Omental fat pad (tissue), 4 donors: ENCODE results near the gene KRTAP4-3. TPM values are rescaled to one million over a fixed set of nuclear protein-coding genes. Genes with fewer than 3 reads are reported as not detected.
A peak's percentile ranks its signal among the peaks of the same experiment; 100 is the strongest.
"Not testable (repeated sequence)": the region's sequence is repeated elsewhere in the genome, so short reads cannot be mapped to it uniquely, and the experiment has no call there.

Experiments
- ATAC-seq: fragments of 150-250 bp; one replicate; pipeline ENCODE4 v1.9.1; 2016; ENCODE audit warnings: mild to moderate bottlenecking, moderate library complexity; ENCODE audit not compliant: low FRiP score
- DNase-seq: peaks from one replicate; pipeline ENCODE4 v3.0.0-alpha.2; 2019; ENCODE audit warnings: low spot score
- CTCF ChIP-seq, 3 donors: fragments of 450-650 bp; IDR thresholded peaks; one replicate each; pipeline ENCODE4 v1.5.1; 2016 to 2017; ENCODE audit warnings: antibody characterized with exemption in 3 of 3, mild to moderate bottlenecking in 3 of 3, moderate library complexity in 2 of 3
- total RNA-seq, 4 donors: library from RNA; depleted of rRNA; stranded (reverse); fragments of >200 nt; gene quantifications; one replicate each; pipeline ENCODE4 v1.1.0, GENCODE V29; 2016

Gene KRTAP4-3
- total RNA-seq, 4 donors from 2014 or later = not detected

GRCh38 chr17:41144846-41145245, 23.2 kb downstream of the KRTAP4-3 start:
- DNase-seq (no peak), ATAC-seq (no peak)
- TF ChIP-seq CTCF (IDR thresholded peaks at IDR 0.05) = no peak

- no peak for TF ChIP-seq CTCF (IDR thresholded peaks at IDR 0.05)
- no peak for DNase-seq
- ATAC-seq = no peak
These were observed 26.7 kb downstream of the KRTAP4-3 start for GRCh38 chr17:41141361-41141760.

DNA sequence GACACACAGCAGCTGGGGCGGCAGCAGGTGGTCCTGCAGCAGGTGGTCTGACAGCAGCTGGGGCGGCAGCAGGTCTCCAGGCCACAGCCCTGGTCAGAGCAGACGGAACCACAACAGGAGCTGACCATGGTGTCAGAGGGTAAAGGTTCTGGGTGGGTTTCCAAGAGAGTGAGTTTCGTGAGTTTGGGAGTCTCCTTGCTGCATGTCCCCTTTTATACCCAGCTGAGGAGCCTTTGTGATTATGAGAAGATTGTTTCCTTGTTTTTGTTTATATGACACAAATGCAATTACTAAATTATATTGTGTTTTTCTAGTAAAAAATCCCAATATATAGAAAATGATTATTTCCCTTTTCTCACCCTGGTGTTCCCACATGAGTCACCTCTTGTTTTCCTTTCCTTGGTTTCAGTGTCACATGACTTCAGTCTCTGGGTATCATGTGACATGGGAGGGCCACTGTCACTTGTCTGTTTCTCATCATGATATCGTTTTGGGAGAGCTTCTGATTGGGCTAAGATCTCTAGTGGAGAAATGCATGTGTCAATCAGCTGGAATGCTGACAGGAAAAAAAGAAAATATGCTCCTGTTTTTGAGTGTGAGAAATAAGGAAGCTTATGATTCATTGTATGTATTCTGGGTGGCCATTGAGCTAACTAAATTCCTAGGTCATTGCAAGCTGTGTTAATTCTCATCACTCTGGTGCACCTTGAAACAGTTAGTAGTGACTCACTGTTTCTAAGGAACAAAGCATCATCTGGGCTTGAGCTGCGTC, 27.5 kb downstream of the KRTAP4-3 start, which contains the start of gene KRTAP4-6:
Gene KRTAP4-6 (minus strand): TSS at position 185 of the 772 bp plus-strand sequence. CDS start 57 bp downstream, at position 128.
- no peak for TF ChIP-seq CTCF (IDR thresholded peaks at IDR 0.05)
- ATAC-seq = peak; percentile 66
- DNase-seq = no peak

- ATAC-seq = not testable (repeated sequence)
These were observed 28.2 kb downstream of the KRTAP4-3 start for GRCh38 chr17:41139865-41140264.

DNA sequence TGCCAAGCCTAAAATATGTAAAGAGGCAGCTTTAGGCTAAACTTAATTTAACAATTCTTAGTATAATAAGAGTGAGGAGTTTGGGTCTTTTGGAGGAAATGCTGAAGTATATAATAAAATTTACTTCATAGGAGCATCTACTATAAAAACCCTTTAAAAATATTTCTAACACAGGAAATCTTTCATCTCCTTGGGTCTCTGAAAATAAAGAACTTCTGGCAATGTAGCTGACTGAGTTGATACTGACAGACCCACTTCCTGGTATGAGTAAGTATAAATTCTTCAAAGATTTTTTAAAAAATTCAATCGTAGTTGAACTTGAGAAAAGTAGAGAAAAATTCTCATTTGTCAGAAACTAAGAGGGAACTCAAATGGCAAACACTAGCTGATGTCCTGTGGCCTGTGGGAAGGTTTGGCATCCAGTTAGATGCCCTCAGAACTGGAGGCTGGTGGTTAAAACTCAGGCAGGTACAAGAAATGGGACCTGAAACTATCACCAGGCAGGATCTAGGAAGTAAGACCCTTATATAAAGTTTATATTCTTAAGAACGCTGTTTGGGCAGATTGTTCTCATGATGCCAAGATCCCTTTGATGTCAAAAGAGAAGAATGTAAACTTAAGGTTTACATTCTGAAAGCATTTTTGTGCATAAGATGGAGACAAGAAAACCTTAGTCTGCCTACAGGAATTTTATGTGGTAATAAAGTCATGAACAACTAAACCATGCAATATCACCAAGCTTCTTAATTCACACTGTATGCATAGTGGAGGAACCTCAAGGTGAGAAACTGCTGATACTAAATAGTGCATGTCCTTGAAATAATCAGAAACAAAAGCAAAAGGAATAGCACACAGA, 33.9 kb downstream of the KRTAP4-3 start:
- DNase-seq (no peak), ATAC-seq (no peak)
- TF ChIP-seq CTCF (IDR thresholded peaks at IDR 0.05) = no peak

More at GRCh38 chr17:41139865-41140264, 28.2 kb downstream of the KRTAP4-3 start:
- not testable (repeated sequence) for DNase-seq

- DNase-seq (no peak), ATAC-seq (no peak)
- no peak for TF ChIP-seq CTCF (IDR thresholded peaks at IDR 0.05)
These were observed 36.0 kb downstream of the KRTAP4-3 start for GRCh38 chr17:41131979-41132378.

- no peak for TF ChIP-seq CTCF (IDR thresholded peaks at IDR 0.05)
- ATAC-seq (no peak), DNase-seq (no peak)
These were observed 40.6 kb downstream of the KRTAP4-3 start for GRCh38 chr17:41127371-41127770.
